MCF 10A (cell line): ENCODE results near the gene PAGR1. TPM values are rescaled to one million over a fixed set of nuclear protein-coding genes. Genes with fewer than 3 reads are reported as not detected.
A peak's percentile ranks its signal among the peaks of the same experiment; 100 is the strongest.

ENCODE experiments used
- BruUV-seq: library from RNA; stranded (reverse); fragments of 400-500 nt; replicated peaks from 2 replicates; lab custom pipeline; 2021; lab: Mats Ljungman, UMichigan
- CTCF ChIA-PET: fragments of 300-600 bp; sonication (Branson Sonifier 250); formaldehyde crosslinking; extraction: SDS; loops from one replicate; lab custom pipeline; 2021; ENCODE audit warnings: antibody characterized with exemption, inconsistent platforms; lab: Yijun Ruan, JAX
- POLR2A ChIA-PET: fragments of 300-600, 350-650 bp; sonication (Branson Sonifier 250); formaldehyde crosslinking; extraction: SDS; loops from one replicate; lab custom pipeline; 2020; ENCODE audit warnings: antibody characterized with exemption, inconsistent platforms; lab: Yijun Ruan, JAX
- DNase-seq: peaks from one replicate; pipeline ENCODE4 v3.0.0-alpha.2; 2018; ENCODE audit not compliant: unreplicated experiment
- H3K27ac Mint-ChIP-seq: one replicate; pipeline ENCODE4 v1.8.0; 2022; ENCODE audit warnings: mild to moderate bottlenecking, low read depth, mixed read lengths; ENCODE audit not compliant: unreplicated experiment
- H3K27me3 Mint-ChIP-seq: one replicate; pipeline ENCODE4 v1.8.0; 2022; ENCODE audit warnings: mixed read lengths; ENCODE audit not compliant: insufficient read depth, unreplicated experiment
- H3K36me3 Mint-ChIP-seq: one replicate; pipeline ENCODE4 v1.8.0; 2022; ENCODE audit warnings: mild to moderate bottlenecking, moderate library complexity, mixed read lengths; ENCODE audit not compliant: insufficient read depth, unreplicated experiment
- H3K4me1 Mint-ChIP-seq: one replicate; pipeline ENCODE4 v1.8.0; 2022; ENCODE audit warnings: mixed read lengths; ENCODE audit not compliant: insufficient read depth, unreplicated experiment
- H3K4me3 Mint-ChIP-seq: one replicate; pipeline ENCODE4 v1.8.0; 2022; ENCODE audit warnings: mild to moderate bottlenecking, moderate library complexity, mixed read lengths; ENCODE audit not compliant: unreplicated experiment
- H3K9me3 Mint-ChIP-seq: one replicate; pipeline ENCODE4 v1.8.0; 2022; ENCODE audit warnings: mixed read lengths; ENCODE audit not compliant: unreplicated experiment
- intact Hi-C: fragments of 100-400 bp; cut with micrococcal nuclease; formaldehyde crosslinking; loops from 2 replicates; pipeline ENCODE4 v1.14.1; 2022
- total RNA-seq: library from RNA; stranded (reverse); gene quantifications from 2 replicates; pipeline ENCODE4 v1.2.3, GENCODE V29; 2022
- TF ChIP-seq, protein P1 (sequence below): fragments of 200-600 bp; IDR thresholded peaks from one replicate; pipeline ENCODE4 v1.8.0; 2022; ENCODE audit warnings: antibody characterized with exemption, mild to moderate bottlenecking; ENCODE audit not compliant: unreplicated experiment

Gene PAGR1
- total RNA-seq, 1 experiment from 2014 or later: 25.0 TPM

DNA sequence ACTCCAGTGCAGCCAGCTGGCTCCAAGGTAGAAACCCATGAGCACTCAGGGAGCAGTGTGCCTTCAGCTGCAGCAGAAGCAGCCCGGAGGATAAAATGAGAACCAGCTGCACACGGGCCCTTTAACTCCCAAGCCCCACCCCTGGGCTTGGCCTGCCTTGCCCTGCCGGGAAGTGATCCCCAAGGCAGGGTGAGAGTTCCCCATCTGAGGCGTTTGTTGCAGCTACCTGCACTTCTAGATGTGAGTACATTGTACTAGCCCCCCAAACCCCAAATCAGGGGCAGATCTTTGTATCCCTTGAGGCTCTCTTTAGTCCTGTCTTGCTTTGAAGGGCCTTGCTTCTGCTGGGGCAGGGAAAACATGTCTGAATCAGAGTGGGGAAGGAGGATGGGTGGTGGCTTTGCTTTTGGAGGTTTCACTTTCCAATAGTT lies 4.3 kb downstream of the PAGR1 start, which contains the start of gene MVP:
TSS of gene MVP (plus strand) at position 192 of the 431 bp plus-strand sequence. CDS start 10,088 bp downstream, outside the sequence.
- ChIA-PET CTCF (interaction anchor here (0.6 to 6.2 kb wide), 15 partner anchors 9 to 870 kb away, joined by 3 to 52 read pairs (median 3); partner anchors contain the start of genes HIRIP3, INO80E, MAZ and SEZ6L2), POLR2A (interaction anchor here (0.8 to 7.9 kb wide), 17 partner anchors 8 to 998 kb away, joined by 3 to 120 read pairs (median 10); partner anchors contain the start of genes ALDOA, CDIPT, HIRIP3 and INO80E)
- Mint-ChIP-seq H3K27me3 (no peaks in the 10 kb centered on the region), H3K9me3 (no peaks in the 10 kb centered on the region), H3K4me3 (peak within 1 kb of the TSS; percentile 62), H3K27ac (peak within 1 kb of the TSS; percentile 1), H3K4me1 (peaks cover 27% of the 10 kb centered on the region), H3K36me3 (peaks cover 44% of the 10 kb centered on the region)
- TF ChIP-seq, protein P1, sequence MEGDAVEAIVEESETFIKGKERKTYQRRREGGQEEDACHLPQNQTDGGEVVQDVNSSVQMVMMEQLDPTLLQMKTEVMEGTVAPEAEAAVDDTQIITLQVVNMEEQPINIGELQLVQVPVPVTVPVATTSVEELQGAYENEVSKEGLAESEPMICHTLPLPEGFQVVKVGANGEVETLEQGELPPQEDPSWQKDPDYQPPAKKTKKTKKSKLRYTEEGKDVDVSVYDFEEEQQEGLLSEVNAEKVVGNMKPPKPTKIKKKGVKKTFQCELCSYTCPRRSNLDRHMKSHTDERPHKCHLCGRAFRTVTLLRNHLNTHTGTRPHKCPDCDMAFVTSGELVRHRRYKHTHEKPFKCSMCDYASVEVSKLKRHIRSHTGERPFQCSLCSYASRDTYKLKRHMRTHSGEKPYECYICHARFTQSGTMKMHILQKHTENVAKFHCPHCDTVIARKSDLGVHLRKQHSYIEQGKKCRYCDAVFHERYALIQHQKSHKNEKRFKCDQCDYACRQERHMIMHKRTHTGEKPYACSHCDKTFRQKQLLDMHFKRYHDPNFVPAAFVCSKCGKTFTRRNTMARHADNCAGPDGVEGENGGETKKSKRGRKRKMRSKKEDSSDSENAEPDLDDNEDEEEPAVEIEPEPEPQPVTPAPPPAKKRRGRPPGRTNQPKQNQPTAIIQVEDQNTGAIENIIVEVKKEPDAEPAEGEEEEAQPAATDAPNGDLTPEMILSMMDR: no peak
- BruUV-seq: no TSS peak
- peak; percentile 79 for DNase-seq
- intact Hi-C loops: loop anchor here (5.0 kb wide), 3 partner anchors 42 to 202 kb away; partner anchors contain the start of genes C16orf92, CDIPT, HIRIP3 and INO80E

DNA sequence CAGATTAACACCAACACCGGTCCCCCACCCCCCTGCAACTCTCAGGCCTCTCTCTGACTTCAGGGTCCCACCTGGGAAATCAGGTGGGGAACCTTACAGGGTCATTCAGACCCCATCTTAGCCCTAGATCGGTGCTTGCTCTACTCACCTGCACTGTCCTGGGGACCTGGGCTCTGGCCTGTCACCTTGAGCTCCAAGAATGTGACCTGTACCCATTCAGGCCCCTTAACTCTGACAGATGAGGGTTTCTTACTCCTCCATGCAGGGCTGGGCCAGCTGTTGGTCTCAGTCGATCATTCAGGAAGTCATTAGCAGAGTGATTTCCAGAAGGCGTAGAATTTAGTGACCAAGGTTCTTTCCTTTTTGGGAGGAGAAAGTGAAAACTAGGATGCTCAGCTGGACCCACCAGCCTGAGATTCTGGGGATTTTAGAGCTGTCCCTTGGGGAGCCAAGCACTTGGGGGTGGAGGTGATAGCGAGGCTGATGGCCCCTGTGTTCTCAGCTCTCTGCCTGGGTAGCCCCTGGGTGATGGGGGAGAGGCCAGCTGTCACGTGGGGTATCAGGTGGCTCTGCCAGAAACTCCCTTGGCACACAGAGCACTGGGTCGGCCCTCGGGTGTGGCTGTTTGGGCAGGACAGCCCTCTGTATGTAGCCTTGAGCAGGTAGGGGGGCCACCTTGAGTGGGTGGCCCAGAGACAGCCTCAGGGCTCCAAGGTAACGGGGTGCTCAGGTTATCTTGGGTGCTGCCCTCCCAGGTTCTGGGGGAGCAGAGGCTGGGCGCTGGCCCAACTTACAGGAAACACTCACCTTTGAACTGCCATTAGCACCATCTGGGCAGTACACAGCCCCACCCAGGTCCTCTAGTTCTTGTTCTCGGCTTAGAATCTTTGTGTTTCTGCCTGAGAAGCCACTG lies 5.0 kb downstream of the PAGR1 start:
- H3K27me3 Mint-ChIP-seq: no peaks in the 10 kb centered on the region
- peak overlapping the region; percentile 1 for H3K27ac Mint-ChIP-seq
- no peaks in the 10 kb centered on the region for H3K9me3 Mint-ChIP-seq
- ChIA-PET CTCF (interaction anchor here (0.5 to 6.2 kb wide), 10 partner anchors 8 to 502 kb away, joined by 3 to 52 read pairs (median 4); partner anchors contain the start of gene MAZ), POLR2A (interaction anchor here (0.5 to 7.9 kb wide), 23 partner anchors 7 to 1289 kb away, joined by 3 to 120 read pairs (median 6); partner anchors contain the start of genes ALDOA, CDIPT, HIRIP3 and INO80E)
- TF ChIP-seq, protein P1: no peak
- BruUV-seq: TSS peak; percentile 69
- peak; percentile 66 for DNase-seq
- H3K36me3 Mint-ChIP-seq: peaks cover 48% of the 10 kb centered on the region
- intact Hi-C loops: loop anchor here (5.0 kb wide), 3 partner anchors 41 to 201 kb away; partner anchors contain the start of genes C16orf92, CDIPT, HIRIP3 and INO80E
- H3K4me1 Mint-ChIP-seq: peaks cover 30% of the 10 kb centered on the region
- peak overlapping the region; percentile 62 for H3K4me3 Mint-ChIP-seq

DNA sequence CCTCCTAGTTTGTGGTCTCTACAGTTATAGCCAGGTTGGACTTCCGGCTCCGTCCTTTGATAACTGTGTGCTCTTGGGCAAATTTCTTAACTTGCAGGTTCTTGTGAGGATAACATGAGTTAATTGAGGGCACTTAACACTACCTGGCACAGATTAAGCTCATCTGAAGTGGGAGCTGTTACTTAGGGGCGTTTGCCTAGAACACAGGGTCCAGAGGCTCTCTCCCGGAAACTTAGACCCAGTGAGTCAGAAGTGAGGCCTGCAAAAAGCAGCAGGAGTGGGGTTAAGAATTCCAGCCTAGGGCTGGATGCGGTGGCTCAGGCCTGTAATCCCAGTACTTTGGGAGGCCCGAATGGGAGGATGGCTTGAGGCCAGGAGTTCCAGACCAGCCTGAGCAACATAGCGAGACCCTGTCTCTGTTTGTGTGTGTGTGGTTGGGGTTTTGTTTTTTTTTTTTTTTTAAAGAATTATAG lies 5.7 kb downstream of the PAGR1 start:
- intact Hi-C loops: loop anchor here (5.0 kb wide), 3 partner anchors 41 to 201 kb away; partner anchors contain the start of genes C16orf92, CDIPT, HIRIP3 and INO80E
- peak; percentile 78 for DNase-seq
- Mint-ChIP-seq H3K4me3 (peak overlapping the region; percentile 62), H3K36me3 (peaks cover 53% of the 10 kb centered on the region), H3K4me1 (peaks cover 30% of the 10 kb centered on the region), H3K9me3 (no peaks in the 10 kb centered on the region), H3K27ac (peak overlapping the region; percentile 1), H3K27me3 (no peaks in the 10 kb centered on the region)
- POLR2A ChIA-PET: interaction anchor here (0.5 to 7.9 kb wide), 12 partner anchors 11 to 174 kb away, joined by 3 to 120 read pairs (median 10); partner anchors contain the start of genes CDIPT, HIRIP3, INO80E and KCTD13
- TF ChIP-seq, protein P1: no peak
- CTCF ChIA-PET: interaction anchor here (0.6 to 6.2 kb wide), 5 partner anchors 17 to 45 kb away, joined by 3 to 52 read pairs (median 4); no protein-coding TSS in a partner anchor
- BruUV-seq: no TSS peak
